GM18873 (cell line): ENCODE results near the gene TMEM259.

Source experiments
- ATAC-seq: cut with Tn5 transposase; IDR thresholded peaks from one replicate; pipeline ENCODE4 v1.9.1; 2021; ENCODE audit warnings: mild to moderate bottlenecking, moderate library complexity, moderate number of reproducible peaks; ENCODE audit not compliant: unreplicated experiment, low FRiP score

TMEM259 gene

GRCh38 chr19:964761-965694 is 55.9 kb downstream of the TMEM259 start:
- ATAC-seq, result no peak

GRCh38 chr19:964116-964520 is 56.8 kb downstream of the TMEM259 start:
- ATAC-seq, result no peak

- ATAC-seq, result no peak
Measured at GRCh38 chr19:963486-963951, 57.4 kb downstream of the TMEM259 start.

GRCh38 chr19:962683-963400 is 58.1 kb downstream of the TMEM259 start:
- ATAC-seq, result no peak

GRCh38 chr19:961866-962620 is 58.9 kb downstream of the TMEM259 start:
- no peak for ATAC-seq

GRCh38 chr19:960601-960938 is 60.4 kb downstream of the TMEM259 start:
- ATAC-seq, result no peak

- no peak for ATAC-seq
Measured at GRCh38 chr19:960020-960419, 60.9 kb downstream of the TMEM259 start.
